GM12878 (cell line): ENCODE data around the gene SMAGP.

Experiments
- CTCF ChIP-seq, 3 experiments: IDR thresholded peaks in 2 of 3; conservative IDR thresholded peaks in 1 of 3; 2 replicates each; pipeline ENCODE4 v1.5.1; 2011; ENCODE audit warnings: low read depth in 3 of 3, low read length in 3 of 3, mild to moderate bottlenecking in 3 of 3, control low read depth in 2 of 3, moderate library complexity in 2 of 3, inconsistent platforms in 1 of 3, mixed read lengths in 1 of 3; ENCODE audit not compliant: control insufficient read depth in 2 of 3, insufficient read depth in 1 of 3; ENCODE audit errors: extremely low read depth in 1 of 3
- EZH2 ChIP-seq: IDR thresholded peaks from 2 replicates; pipeline ENCODE4 v1.6.1; 2012; ENCODE audit warnings: low read depth, mild to moderate bottlenecking, control low read depth, inconsistent platforms, low read length, borderline replicate concordance; ENCODE audit not compliant: control insufficient read depth
- POLR2A ChIP-seq: IDR thresholded peaks from 2 replicates; pipeline ENCODE4 v1.6.1; 2011; ENCODE audit warnings: low read depth, mild to moderate bottlenecking, low read length
- POLR2AphosphoS2 ChIP-seq: IDR thresholded peaks from 2 replicates; pipeline ENCODE4 v1.6.1; 2011; ENCODE audit warnings: low read depth, mild to moderate bottlenecking, low read length, improper control_type of control experiment, moderate library complexity
- RAD21 ChIP-seq: IDR thresholded peaks from 2 replicates; pipeline ENCODE4 v1.6.1; 2011; ENCODE audit warnings: mild to moderate bottlenecking, low read depth, low read length, moderate library complexity; ENCODE audit not compliant: insufficient read depth

GRCh38 chr12:51238510-51239334 is 31.5 kb downstream of the SMAGP start, which contains the start of gene DAZAP2:
- TF ChIP-seq RAD21 (no peak), POLR2A (peak; percentile 93), CTCF (IDR thresholded peaks at IDR 0.05 in 2 of 3, conservative IDR thresholded peaks at IDR 0.05 in 1 of 3; ENCODE audit: control insufficient read depth in 2 of 3, extremely low read depth in 1 of 3, insufficient read depth in 1 of 3, low read depth in 3 of 3, low read length in 3 of 3) (peak in 1 of 3 experiments; percentile 42; a peak in 1 of 6 replicates), EZH2 (no peak), POLR2AphosphoS2 (peak; percentile 93)
